GM18951 (cell line): ENCODE results near the gene UVSSA.

Experiments
- POLR2A ChIP-seq: IDR thresholded peaks from 4 replicates; pipeline ENCODE4 v1.6.1; 2011; ENCODE audit warnings: mild to moderate bottlenecking; ENCODE audit not compliant: insufficient read length, insufficient read depth; ENCODE audit errors: extremely low read depth
- in situ Hi-C: fragments of 300-500 bp; cut with MboI; formaldehyde crosslinking; loops from one replicate; pipeline ENCODE4 v1.12.0; 2022; ENCODE audit warnings: low sequenced_read_pairs, mixed read lengths, inconsistent platforms; ENCODE audit not compliant: unreplicated experiment

The UVSSA gene

GRCh38 chr4:1344696-1345095, 2.3 kb upstream of the UVSSA start:
- TF ChIP-seq POLR2A = no peak
- in situ Hi-C loops = no loop called here

- in situ Hi-C loops = no loop called here
- TF ChIP-seq POLR2A = peak; percentile 50
These were observed 866 bp upstream of the UVSSA start for GRCh38 chr4:1345903-1346780.

- TF ChIP-seq POLR2A = no peak
- in situ Hi-C loops = no loop called here
These were observed 429 bp downstream of the UVSSA start for GRCh38 chr4:1347410-1347864.

- in situ Hi-C loops = no loop called here
- TF ChIP-seq POLR2A = peak; percentile 9
These were observed 1.1 kb downstream of the UVSSA start for GRCh38 chr4:1348014-1348513.

GRCh38 chr4:1348746-1349145, 1.7 kb downstream of the UVSSA start:
- TF ChIP-seq POLR2A = no peak
- in situ Hi-C loops = no loop called here

- TF ChIP-seq POLR2A = no peak
- in situ Hi-C loops = loop anchor here (10.0 kb wide), 1 partner anchor 215 kb away; no protein-coding TSS in a partner anchor
These were observed 2.6 kb downstream of the UVSSA start for GRCh38 chr4:1349359-1350168.

GRCh38 chr4:1350169-1350520, 3.1 kb downstream of the UVSSA start:
- in situ Hi-C loops = loop anchor here (10.0 kb wide), 1 partner anchor 215 kb away; no protein-coding TSS in a partner anchor
- no peak for TF ChIP-seq POLR2A

- TF ChIP-seq POLR2A = no peak
- in situ Hi-C loops = loop anchor here (10.0 kb wide), 1 partner anchor 217 kb away; no protein-coding TSS in a partner anchor
These were observed 5.0 kb downstream of the UVSSA start for GRCh38 chr4:1351854-1352566.

GRCh38 chr4:1352567-1352900, 5.5 kb downstream of the UVSSA start:
- in situ Hi-C loops = loop anchor here (10.0 kb wide), 1 partner anchor 218 kb away; no protein-coding TSS in a partner anchor
- TF ChIP-seq POLR2A = no peak

- in situ Hi-C loops = loop anchor here (10.0 kb wide), 1 partner anchor 219 kb away; no protein-coding TSS in a partner anchor
- TF ChIP-seq POLR2A = no peak
These were observed 6.4 kb downstream of the UVSSA start for GRCh38 chr4:1353186-1354055.

- in situ Hi-C loops = loop anchor here (10.0 kb wide), 1 partner anchor 220 kb away; no protein-coding TSS in a partner anchor
- TF ChIP-seq POLR2A = no peak
These were observed 7.4 kb downstream of the UVSSA start for GRCh38 chr4:1354136-1354982.
